ENCODE results near the gene KLHL22.
"Not testable (repeated sequence)": the region's sequence is repeated elsewhere in the genome, so short reads cannot be mapped to it uniquely, and the experiment has no call there.

The KLHL22 gene, protein sequence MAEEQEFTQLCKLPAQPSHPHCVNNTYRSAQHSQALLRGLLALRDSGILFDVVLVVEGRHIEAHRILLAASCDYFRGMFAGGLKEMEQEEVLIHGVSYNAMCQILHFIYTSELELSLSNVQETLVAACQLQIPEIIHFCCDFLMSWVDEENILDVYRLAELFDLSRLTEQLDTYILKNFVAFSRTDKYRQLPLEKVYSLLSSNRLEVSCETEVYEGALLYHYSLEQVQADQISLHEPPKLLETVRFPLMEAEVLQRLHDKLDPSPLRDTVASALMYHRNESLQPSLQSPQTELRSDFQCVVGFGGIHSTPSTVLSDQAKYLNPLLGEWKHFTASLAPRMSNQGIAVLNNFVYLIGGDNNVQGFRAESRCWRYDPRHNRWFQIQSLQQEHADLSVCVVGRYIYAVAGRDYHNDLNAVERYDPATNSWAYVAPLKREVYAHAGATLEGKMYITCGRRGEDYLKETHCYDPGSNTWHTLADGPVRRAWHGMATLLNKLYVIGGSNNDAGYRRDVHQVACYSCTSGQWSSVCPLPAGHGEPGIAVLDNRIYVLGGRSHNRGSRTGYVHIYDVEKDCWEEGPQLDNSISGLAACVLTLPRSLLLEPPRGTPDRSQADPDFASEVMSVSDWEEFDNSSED

DNA sequence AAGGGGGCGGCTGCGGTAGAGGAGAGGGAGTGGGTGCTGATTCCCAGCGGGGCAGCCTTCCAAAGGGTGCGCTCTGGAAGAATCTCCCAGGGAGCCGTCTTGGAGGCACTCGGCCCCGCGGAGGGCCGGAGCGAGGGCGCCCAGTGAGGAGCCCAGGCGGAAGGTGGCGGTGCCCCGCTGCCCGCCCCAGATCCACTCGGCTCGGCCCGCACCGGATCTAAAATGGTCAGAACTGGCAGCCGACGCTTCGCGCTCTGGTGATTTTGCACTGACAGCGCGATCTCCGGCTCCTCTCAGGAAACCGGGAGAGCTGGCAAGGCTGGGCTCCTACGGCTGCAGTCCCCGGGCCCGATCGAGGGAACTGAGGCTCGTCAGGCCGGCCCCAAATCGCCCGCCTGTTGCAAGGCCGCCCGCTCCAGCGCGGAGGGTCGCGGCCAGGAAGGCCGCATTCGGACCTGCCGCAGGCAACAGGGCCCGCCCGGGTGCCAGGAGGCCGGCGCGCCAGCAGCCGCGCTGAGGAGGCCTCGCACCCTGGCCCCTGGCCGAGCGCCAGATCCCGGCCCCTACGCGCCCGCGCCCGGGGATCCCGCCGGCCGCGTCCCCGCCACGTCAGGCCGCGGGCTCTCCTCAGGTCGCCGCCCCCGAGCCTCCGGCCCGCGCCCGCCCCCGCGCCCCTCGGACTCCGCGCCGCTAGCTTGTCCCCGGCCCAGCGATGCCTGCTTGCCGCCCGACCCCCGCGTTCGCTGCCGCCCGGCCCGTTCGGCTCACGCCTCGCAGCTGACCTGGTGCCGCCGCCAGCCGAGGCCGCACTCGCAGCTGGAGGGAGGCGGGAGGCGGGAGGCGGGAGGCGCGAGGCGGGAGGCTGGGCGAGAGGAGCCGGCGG, at the start of gene KLHL22:
TSS of gene KLHL22 (minus strand) at position 818 of the 883 bp plus-strand sequence. CDS start 6,584 bp downstream, outside the sequence.
- DNase-seq (ENCODE audit: low read depth): no peak

DNA sequence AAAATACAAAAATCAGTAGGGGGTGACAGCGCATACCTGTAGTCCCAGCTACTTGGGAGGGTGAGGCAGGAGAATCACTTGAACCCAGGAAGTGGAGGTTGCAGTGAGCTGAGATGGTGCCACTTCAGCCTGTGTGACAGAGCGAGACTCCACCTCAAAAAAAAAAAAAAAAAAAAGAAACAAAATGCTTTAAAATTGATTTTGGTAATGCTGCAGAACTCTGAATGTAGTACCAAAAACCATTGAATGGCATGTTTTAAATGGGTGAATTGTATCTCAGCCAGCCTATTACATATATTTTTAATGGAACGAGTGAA, 49.7 kb upstream of the KLHL22 start:
- not testable (repeated sequence) for DNase-seq (ENCODE audit: low read depth)

DNA sequence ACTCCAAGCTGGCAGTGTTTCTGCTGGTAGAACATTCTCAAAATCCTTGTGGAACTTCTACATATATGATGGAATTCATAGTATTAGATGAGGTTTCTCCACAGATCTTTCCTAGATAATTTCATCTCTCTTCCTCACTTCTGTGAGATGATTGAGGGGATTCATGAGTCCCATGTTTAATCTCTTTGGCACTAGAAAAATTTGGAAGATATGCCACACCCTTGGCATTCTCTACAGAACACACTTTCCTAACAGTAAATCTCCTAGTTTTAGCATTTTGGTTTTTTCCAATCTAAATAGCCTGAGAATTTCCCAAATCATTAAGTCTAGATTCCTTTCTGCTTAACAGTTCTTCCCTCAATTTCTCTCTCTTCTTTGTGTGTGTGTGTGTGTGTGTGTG, 47.1 kb upstream of the KLHL22 start:
- DNase-seq (ENCODE audit: low read depth): no peak

DNA sequence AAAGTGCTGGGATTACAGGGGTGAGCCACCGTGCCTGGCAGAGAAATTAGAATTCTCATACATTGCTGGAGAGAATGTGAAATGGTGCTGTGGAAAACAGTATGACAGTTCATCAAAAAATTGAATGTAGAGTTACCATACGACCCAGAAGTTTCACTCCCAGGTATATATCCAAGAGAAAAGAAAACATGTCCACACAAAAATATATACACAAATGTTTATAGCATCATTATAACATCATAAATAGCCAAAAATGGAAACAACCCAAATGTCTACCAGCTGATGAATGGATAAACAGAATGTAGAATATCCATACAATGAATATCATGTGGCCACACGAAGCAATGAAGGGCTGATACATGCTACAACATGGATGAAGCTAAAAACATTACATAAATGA, 46.5 kb upstream of the KLHL22 start:
- DNase-seq (ENCODE audit: low read depth): no peak

DNA sequence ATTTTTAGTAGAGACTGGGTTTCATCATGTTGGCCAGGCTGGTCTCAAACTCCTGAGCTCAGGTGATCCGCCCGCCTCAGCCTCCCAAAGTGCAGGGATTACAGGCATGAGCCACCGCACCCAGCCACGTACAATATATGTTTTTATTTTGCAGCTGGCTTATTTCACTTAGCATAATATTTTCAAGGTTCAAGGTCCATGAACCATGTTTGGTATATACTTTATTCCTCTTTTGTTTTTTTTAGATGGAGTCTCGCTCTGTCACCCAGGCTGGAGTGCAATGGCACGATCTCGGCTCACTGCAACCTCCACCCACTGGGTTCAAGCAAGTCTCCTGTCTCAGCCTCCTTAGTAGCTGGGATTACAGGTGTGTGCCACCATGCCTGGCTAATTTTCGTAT, 43.3 kb upstream of the KLHL22 start:
- DNase-seq (ENCODE audit: low read depth): not testable (repeated sequence)

DNA sequence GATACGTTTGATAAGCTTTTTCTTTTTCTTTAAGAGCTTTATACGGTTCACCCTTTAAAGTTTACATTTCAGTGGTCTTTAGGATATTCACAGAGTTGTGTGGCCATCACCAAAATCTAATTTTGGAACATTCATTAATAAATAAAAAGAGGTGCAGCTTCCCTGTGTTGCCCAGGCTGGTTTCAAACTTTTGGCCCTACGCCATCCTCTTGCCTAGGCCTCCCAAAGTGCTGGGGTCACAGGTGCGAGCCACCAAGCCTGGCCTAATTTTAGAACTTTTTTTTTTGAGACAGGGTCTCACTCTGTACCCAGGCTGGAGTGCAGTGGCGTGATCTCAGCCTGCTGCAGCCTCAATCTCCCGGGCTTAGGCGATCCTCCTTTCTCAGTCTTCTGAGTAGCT, 42.4 kb upstream of the KLHL22 start:
- DNase-seq (ENCODE audit: low read depth): no peak

DNA sequence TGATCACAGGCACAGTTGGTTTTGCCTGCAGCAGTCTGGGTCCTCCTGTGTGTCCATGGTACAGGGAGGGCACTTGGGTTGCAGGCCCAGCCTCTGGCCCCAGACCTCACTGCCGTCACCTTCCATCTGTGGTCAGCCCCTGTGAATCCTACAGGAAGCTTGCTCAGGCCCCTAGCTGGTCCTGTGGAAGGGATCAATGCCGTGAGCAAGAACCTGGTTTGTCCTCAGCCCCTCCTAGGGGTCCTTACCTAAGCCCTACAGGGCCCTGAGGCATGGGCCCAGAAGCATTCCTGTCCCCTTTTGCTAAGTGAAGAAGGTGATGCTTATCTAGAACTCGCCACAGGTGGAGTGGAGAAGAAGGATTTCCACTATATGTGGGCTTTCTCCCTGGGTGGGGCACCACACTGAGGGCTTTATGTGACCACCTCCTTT, 41.7 kb upstream of the KLHL22 start:
- DNase-seq (ENCODE audit: low read depth): no peak

DNA sequence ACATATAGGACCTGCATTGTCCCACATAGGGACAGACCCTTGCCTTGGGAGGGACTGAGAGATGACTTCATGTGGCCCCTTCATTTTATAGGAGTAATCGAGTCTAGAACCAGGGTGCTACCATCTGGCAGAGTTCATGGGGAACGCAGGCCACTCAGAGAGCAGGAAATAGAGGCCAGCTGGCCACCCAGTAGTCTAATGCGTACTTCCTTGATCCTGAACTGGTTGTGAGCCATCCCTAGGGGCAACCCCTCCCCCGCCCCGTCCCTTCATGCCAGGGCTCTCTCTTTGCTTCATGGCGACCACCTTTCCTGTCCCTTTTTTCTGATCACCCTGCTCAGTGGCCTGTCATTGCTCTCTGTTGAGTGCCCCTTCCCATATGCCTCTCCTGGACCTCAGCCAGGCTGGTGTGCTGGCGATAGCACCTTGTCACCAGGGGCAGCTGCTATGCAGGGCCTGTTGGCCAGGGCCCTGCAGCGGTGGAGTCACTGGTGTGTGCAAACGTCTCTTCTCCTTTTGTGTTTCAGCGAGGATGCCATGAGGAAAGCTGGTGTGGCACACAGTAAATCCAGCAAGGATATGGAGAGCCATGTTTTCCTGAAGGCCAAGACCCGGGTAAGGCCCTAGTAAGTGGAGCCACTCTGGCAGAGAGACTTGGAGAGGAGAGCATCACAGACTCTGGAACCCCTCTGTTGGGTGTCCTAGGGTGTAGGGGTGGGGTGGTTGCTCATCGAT, 41.2 kb upstream of the KLHL22 start:
- DNase-seq (ENCODE audit: low read depth): no peak

DNA sequence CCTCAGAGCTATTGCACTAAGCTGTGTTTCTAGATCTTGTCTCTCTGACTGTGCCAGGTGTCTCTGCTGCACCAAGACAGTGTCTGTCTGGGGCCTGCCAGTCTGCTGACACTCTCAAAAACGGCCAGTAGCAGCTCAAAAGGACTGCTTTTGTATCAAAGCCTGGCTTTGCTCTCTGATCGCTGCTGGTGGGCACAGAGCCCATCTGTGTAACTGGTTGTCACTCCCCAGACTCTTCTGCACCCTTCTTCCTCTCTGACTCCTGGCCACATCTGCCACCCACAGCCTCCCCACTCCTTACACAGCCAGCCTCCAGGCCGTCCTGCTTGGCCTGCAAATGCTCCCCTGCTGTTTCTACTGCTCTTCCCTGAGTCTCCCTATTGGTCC, 38.3 kb upstream of the KLHL22 start:
- DNase-seq (ENCODE audit: low read depth): no peak

DNA sequence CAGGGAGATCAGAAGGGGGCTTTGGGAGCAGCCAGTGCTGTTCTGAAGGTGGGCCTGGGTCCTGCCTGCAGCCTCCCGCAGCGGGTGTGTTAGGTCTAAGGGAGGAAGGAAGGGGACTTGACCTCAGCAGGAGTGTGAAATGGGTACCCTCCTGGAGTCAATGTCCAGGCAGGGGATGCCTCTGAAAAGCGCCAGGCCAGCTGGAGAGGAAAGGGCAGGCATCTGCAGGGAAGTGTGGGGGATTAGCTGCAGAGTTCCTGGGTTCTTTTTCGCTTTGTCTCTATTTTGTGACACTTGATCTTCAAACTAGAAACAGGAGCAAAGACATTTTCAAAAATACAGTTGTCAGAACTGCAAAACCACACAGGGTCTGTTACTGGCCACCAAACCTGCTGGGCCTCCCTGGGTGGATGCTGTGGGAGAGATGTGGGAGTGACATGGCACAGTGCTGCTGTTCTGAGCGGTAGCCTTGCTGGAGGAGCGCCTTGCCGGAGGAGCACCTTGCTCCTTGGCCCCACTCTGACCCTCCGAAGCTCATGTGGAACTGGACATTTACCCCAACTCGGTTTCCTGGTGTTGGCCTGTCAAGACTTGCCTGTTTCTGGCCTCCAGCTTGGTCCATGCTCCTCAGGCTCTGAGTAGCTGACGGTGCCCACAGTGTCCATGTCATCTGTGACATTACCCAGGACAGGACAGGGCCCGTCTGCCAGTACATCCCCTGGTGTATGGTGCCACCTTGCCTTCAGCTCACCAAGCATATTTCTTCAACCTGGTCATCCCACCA, 37.7 kb upstream of the KLHL22 start:
- no peak for DNase-seq (ENCODE audit: low read depth)

DNA sequence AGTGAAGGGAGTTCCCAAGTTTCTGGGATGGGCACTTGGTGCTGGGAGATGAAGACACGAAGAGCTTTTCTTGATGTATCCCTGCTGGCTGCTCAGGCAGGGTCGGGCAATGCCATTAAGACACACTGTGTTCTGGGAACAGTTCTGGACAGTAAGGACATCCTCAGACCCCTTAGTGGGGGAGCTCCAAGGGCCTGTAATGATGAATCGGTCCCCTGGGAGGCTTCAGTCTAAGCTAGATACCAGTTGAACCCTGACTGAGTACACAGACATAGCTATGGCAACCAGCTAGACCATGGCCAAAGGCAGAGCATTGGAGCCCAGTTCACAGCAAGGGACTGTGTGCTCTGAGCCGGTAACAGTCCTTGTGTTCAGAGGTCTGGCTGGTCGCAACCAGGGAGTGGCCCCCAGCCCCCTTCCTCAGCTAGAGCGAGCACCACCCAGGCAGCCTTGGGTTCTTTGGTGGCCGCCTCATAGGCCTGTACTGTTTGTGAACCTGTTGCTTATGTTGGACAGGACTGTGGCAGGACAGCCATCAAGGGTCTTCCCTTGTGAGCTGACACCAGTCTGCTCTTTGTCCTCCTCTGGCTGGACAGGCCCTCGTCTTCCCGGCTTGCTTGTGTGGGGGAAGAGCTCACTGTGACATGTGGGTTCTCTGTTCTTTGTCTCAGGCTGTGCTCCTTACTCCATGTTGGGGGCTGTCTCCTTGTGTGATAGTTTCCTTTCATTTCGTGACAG, 36.8 kb upstream of the KLHL22 start:
- no peak for DNase-seq (ENCODE audit: low read depth)

DNA sequence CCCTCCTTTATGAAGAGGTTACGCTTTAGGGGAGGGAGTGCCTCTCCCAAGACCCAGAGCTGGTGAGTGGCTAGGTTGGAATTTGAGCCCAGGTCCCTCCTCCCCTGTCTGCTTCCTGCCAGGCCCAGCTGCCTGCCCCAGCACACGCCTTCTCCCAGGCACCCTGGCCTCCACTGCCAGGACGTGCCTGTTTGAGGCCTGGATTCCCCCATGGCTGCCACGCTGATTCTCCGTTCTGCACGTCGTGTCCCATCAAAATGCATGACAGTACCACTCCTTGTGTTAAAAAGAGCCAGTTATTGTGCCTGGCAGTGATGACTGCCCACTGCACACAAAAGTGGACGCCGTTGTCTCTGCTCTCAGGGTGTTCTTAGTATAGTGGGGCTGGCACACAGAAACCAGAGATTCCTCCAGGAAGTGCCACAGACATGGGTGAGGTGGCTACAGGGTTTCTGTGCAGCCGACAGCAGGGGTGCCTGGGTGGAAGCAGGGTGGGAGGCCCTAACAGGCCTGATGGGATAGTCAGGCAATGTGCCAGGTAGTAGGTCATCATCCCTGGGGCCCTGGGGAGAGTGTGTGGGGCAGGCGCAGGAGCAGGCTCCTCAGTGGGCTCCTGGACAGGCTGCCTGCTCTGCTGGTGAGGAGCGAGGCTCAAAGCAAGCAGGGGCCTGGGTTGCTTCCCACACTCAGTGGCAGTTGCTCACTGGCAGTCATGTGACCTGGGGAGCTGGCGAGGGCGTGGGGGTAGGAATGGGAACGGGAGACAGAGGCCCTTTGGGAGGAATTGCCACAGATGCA, 36.0 kb upstream of the KLHL22 start:
- no peak for DNase-seq (ENCODE audit: low read depth)

DNA sequence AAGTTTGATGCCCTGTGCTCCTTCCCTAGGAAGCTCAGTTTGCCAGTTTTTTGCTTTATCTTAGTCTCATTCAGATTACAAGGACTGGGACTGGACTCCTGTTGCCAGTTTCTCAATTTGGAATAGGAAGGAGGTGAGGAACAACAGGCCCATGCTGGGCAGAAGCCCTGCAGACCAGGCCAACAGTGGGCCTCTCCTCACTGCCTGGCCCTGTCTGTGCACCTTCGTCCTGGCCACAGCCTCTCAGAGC, 35.5 kb upstream of the KLHL22 start:
- DNase-seq (ENCODE audit: low read depth): no peak

DNA sequence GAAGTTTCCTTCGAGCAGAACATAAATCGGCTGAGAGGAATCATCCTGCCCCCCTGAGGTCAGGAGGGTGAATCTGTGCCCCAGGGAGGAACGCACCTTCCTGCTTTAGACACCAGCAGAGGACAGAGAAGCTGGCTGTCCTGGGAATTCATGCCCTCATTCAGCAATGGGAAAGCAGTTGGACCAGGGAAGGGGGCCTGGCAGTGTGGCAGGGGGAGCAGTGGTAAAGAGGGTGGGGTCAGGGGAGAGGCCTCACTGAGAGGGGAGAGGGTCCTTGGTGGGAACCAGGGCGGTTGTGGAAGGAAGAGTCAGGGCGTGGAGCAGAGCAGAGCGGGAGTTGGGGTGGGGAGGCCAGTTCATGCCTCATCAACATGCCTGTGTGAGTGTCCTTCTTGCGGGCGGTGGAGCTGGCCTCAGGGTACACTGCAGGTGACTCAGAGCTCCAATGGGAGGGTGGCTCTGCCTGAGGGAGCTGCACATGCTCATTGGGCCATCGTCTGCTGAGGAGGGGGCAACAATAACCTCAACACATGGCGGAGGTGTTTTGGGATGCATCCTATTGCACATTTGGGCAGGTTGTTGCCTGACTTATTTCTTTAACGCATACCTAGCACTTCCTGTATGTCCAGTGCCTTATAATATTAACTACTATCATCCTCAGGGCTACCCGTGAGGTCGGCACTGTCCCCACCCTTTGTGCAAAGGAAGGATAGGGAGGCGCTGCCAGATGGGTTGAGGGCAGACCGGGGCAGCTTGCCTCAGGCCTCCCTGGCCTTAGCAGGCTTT, 35.0 kb upstream of the KLHL22 start:
- no peak for DNase-seq (ENCODE audit: low read depth)

DNA sequence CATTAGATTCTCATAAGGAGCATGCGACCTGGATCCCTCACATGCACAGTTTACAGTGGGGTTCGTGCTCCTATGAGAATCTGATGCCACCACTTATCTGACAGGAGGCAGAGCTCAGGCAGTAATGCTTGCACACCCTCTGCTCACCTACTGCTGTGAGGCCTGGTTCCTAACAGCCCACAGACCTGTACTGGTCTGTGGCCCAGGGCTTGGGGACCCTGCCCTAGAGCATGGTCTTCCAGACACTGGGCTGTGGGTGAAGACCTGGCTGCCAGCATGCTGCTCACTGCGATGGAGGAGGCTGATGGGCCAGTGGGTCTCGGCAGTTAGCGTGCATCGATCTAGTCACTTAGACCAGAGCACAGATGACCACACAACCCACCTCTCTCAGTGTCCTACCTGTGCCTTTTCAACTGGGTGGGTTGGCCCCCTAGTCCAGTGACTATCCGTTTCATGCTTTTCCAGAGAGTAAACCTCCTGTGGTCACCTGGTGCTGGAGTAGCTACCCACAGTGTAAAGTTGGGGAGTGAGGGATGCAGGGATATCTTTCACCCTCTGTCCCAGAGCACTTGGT, 32.9 kb upstream of the KLHL22 start:
- no peak for DNase-seq (ENCODE audit: low read depth)

DNA sequence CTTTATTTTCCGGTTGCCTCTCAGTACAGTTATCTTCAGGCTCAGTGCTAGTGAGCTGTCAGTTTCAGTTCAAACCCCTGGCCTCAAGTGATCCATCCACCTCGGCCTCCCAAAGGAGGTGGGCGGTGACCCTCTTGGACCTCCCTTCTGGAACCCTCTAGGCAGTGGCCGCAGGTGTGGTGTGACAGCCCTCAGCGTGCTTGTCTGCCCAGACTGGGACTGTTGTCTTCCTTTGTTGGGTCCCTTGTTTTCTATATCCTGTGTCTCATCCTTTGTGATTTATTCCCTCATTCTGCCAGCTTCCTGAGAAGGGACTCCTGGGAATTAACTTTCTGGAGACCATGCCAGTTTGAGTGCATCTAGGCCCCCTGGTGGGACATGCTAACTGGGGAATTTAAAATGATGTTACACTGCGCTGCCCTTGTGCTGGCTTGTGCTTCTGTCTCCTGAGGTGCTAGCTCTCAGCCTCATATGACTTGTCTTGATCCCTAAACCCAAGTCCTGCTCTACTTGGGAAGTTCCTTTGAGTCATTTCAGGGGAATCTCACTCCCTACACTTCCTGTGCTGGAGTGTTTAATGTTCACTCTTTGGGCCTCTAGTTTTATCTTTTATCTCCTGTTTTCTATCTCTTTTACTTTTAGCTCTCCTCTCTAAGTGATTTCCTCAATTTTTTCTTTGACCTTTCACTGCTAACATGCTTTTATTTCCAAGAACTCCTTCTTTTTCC, 31.2 kb upstream of the KLHL22 start:
- no peak for DNase-seq (ENCODE audit: low read depth)

DNA sequence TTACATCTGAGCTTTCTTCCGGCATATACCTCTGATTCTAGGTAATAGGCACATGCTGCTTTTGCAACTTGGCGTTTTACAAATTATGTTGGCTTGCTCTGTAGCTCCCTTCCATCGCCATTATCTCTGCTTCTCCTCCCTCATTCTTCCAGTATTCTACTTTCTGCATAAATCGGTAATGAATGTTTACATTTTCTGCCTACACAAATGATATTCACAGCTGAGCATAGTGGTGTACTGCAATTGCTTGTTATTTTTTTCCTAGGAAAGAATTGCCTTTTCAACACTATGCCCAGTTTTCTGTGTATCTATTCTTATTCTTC, 30.7 kb upstream of the KLHL22 start:
- no peak for DNase-seq (ENCODE audit: low read depth)

DNA sequence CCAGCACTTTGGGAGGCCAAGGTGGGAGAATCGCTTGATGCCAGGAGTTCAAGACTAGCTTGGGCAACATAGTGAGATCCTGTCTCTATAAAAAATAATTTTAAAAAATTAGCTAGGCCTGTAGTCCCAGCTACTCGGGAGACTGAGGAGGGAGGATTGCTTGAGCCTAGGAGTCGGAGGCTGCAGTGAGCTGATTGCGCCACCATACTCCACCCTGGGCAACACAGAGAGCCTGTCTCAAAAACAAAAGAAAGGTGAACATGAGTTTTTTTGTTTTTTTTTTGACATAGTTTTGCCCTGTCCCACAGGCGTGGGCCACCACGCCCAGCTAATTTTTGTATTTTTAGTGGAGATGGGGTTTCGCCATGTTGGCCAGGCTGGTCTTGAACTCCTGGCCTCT, 29.5 kb upstream of the KLHL22 start:
- DNase-seq (ENCODE audit: low read depth): no peak
